NCI-H2107 treated with DMSO at 0.1 percent for 48 hours (cell line): ENCODE results near the gene SYT12.

Experiments used
- DNase-seq: peaks from one replicate; lab custom pipeline; 2025; ENCODE audit not compliant: unreplicated experiment; lab: John Stamatoyannopoulos, UW

SYT12 gene

DNA sequence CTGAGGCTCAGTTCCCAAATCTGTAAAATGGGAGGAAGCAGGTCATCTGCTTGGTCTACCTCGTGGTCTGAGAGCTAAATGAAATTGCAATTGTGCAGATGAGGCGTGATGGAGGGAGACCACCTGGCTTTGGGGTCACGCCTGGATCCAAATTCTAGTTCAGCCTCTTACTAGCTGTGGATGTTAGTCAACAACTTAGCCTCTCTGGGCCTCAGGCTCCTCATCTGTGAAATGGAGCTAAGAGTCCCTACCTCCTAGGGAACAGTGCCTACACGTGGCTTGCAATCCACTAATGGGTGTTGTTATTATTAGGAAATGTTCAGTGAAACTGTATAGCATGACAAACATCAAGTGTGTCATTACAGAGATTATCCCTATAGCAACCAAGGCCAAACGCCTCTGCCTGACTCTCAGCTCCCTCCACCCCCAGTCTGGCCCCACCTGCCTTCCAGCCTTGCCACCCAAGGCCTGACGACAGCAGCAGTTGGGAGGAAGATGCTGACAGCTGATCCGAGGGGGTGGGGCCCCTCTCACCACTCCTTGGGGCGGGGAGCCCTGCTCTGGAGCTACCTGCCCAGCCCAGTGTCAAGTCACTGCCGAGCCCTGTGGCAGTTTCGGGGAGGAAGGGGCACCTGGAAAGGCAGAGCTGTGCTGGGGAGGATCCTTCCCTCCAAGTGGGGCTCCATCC is 32.0 kb downstream of the SYT12 start:
- peak; percentile 52 for DNase-seq

- DNase-seq: peak; percentile 23
Observed at GRCh38 chr11:67055812-67056211, 32.9 kb downstream of the SYT12 start.

- no peak for DNase-seq
Observed at GRCh38 chr11:67056267-67057204, 33.6 kb downstream of the SYT12 start, which contains the start of gene RHOD. Gene RHOD, plus strand, starts transcription at chr11:67056847. Its CDS starts 56 bp downstream, at chr11:67056903.

- no peak for DNase-seq
Observed at GRCh38 chr11:67057205-67057672, 34.3 kb downstream of the SYT12 start.

GRCh38 chr11:67058506-67058905 is 35.6 kb downstream of the SYT12 start:
- no peak for DNase-seq

DNA sequence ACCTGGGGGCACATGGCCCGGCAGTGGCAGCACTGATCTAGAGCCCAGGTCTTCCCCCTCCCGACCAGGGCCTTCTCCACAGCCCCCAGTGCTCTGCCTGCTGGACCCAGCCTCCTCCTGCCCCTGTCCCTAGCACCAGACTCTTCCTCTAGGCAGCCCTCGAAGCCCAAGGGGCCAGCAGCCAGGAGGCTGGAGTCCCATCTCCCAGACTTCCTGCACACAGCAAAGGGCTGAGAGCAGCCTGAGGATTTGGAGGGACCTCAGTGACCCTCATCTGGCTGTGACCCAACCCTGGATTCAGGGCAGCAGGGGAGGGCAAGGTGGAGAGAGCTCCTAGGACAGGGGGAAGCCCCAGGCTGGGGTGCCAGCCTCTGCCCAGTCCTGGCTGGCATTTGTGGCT is 36.7 kb downstream of the SYT12 start:
- no peak for DNase-seq

DNA sequence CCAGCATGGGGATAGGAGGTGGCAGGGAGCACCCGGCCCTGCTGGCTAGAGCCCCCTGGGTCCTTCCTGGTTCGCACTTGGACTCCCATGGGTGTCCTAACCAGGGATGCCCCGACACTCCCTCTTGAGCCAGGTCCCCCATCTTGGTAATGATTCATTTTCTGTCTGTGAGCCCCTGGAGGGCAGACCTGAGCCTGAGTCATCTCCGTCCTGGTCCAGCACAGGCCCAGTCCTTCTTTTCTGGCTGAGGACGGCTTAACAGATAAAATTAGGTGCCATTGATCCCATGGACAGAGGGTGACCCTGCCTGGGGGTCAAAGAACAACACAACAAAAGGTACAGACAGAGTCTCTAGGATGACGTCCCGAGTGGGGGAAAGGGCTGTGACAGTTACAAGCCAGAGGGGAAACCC is 37.2 kb downstream of the SYT12 start:
- no peak for DNase-seq

DNA sequence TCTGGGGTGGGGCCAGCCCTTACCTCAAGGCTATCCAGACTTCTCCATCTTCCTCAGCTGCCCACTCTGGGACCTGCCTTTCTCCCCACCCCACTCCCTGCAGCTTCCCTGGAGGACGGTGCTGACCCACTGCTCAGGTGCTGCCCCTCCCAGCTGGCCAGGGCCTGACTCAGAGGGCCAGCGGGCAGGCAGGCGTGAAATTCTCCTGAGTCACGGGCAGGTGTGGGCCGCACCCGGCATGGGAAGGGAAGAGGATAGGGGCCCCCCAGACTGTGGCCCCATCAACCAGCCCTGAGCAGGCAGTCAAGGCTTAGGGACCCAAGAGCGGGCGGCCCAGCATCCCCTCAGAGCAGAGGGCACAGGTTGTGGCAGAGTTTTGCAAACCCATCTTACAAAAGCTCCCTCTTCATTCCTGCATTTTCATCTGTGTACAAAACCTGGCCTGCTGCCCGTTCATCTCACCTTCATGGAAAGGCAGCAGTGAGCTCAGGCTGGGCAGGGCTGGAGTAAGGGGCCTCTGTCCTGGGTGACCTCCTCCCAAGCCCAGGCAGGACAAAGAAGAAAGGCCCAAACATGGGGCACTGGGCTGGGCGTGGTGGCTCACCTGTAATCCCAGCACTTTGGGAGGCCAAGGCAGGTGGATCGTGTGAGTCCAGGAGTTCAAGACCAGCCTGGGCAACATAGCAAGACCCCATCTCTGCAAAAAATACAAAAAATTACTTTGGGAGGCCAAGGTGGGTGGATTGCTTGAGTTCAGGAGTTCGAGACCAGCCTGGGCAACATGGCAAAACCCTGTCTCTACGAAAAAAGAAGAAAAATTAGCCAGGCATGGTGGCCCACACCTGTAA is 39.8 kb downstream of the SYT12 start:
- DNase-seq: no peak

GRCh38 chr11:67066333-67066709 is 43.4 kb downstream of the SYT12 start:
- DNase-seq: no peak

DNA sequence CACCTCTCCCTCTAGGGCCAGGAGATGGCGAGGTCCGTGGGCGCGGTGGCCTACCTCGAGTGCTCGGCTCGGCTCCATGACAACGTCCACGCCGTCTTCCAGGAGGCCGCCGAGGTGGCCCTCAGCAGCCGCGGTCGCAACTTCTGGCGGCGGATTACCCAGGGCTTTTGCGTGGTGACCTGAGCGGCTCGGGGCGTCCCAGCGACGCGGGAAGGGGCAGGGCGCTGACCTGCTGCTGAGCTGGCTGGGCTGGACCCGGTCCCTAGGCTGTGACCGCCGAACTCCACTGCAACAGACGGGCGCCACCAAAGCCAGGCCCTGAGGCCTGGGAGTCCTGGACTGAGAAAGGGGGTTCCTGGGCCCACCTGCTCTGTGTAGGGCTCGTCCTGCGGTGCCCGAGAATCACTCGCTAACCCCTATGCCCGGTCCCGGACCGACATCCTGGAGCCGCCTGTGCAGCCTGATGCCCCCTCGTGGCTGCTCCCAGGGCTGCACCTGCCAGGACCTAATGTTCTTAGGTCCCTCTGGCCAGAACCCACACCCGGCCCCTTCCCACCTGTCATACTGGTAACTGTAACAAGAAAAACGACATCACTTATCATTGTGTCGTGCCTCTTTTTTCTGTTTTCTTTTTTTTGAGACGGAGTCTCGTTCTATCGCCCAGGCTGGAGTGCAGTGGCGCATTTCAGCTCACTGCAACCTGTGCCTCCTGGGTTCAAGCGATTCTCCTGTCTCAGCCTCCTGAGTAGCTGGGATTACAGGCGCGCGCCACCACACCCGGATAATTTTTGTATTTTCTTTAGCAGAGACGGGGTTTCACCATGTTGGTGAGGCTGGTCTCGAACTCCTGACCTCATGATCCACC is 48.7 kb downstream of the SYT12 start:
- no peak for DNase-seq

GRCh38 chr11:67072295-67072694 is 49.4 kb downstream of the SYT12 start:
- DNase-seq: no peak

- DNase-seq: peak; percentile 66
Observed at GRCh38 chr11:67073908-67074307, 51.0 kb downstream of the SYT12 start.

- DNase-seq: no peak
Observed at GRCh38 chr11:67076202-67076601, 53.3 kb downstream of the SYT12 start.

- DNase-seq: no peak
Observed at GRCh38 chr11:67079065-67079705, 56.3 kb downstream of the SYT12 start.

DNA sequence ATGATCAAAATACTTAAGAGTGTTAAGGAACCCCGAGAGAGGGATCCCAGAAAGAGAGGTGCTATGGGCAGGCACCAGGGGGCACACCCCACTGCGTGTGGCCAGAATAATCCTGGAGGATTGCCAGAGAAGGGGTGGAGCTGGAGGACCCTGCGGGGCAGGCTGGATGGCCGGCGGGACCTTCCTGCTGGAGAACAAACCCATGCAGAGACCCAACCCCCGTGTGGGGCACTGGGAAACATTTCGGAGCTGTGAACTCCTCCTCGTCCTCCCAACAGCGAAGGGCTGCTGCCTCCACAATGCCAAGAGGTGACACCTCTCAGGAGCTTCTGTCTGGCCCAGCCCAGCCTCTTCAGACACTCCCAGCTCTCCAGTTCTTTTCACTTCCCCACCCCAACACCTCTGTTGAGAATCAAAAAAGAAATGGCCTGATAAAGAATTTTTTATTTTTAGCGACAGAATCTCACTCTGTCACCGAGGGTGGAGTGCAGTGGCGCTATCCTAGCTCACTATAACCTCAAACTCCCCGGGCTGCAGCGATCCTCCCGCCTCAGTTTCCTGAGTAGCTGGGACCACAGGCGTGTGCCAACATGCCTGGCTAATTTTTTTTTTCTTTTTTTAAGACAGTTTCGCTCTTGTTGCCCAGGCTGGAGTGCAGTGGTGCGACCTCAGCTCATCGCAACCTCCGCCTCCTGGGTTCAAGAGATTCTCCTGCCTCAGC is 59.3 kb downstream of the SYT12 start:
- no peak for DNase-seq

GRCh38 chr11:67083786-67084366 is 60.9 kb downstream of the SYT12 start:
- no peak for DNase-seq

- no peak for DNase-seq
Observed at GRCh38 chr11:67085617-67086016, 62.7 kb downstream of the SYT12 start.

- DNase-seq: no peak
Observed at GRCh38 chr11:67090717-67091116, 67.8 kb downstream of the SYT12 start.

GRCh38 chr11:67095214-67095507 is 72.2 kb downstream of the SYT12 start:
- DNase-seq: no peak
